Peyer's patch (tissue), 4 donors: ENCODE measurements around the gene LCE3B.

ENCODE experiments used
- CTCF ChIP-seq, 6 experiments: fragments of 450-650 bp in 4 of 6; fragments of 200-600 bp in 2 of 6; sonication (generic) in 1 of 6; IDR thresholded peaks; one replicate each; pipeline ENCODE4 v1.5.1; 2017 to 2019; ENCODE audit warnings: antibody characterized with exemption in 6 of 6, mild to moderate bottlenecking in 3 of 6, moderate library complexity in 1 of 6
- POLR2A ChIP-seq, 2 donors: fragments of 450-650 bp; IDR thresholded peaks; one replicate each; pipeline ENCODE4 v1.5.1; 2017; ENCODE audit warnings: antibody characterized with exemption in 2 of 2, mild to moderate bottlenecking in 2 of 2, moderate library complexity in 2 of 2

GRCh38 chr1:152663098-152663497 lies 49.5 kb downstream of the LCE3B start, which contains the start of gene LCE2D:
- TF ChIP-seq CTCF (IDR thresholded peaks at IDR 0.05) (no peak), POLR2A (IDR thresholded peaks at IDR 0.05) (no peak)
